H9 (cell line): ENCODE measurements around the gene FA2H. TPM values are rescaled to one million over a fixed set of nuclear protein-coding genes. Genes with fewer than 3 reads are reported as not detected.

Source experiments
- DNase-seq: peaks from one replicate; pipeline ENCODE4 v3.0.0-alpha.2; 2017
- H2AFZ ChIP-seq: one replicate; pipeline ENCODE4 v1.6.1; 2013; ENCODE audit warnings: mild to moderate bottlenecking, low read length, control low read depth, moderate library complexity
- H2AK5ac ChIP-seq: 2 replicates; pipeline ENCODE4 v1.6.1; 2013; ENCODE audit warnings: low read length, control low read depth, mixed read lengths; ENCODE audit not compliant: insufficient read length
- H2BK120ac ChIP-seq: one replicate; pipeline ENCODE4 v1.6.1; 2013; ENCODE audit warnings: low read depth, mild to moderate bottlenecking, low read length, control low read depth, inconsistent platforms; ENCODE audit not compliant: poor library complexity, severe bottlenecking
- H2BK12ac ChIP-seq: 2 replicates; pipeline ENCODE4 v1.6.1; 2013; ENCODE audit warnings: low read length, control low read depth, mixed read lengths, low read depth; ENCODE audit not compliant: insufficient read length
- H2BK15ac ChIP-seq: 2 replicates; pipeline ENCODE4 v1.6.1; 2013; ENCODE audit warnings: low read depth, low read length, control low read depth
- H2BK20ac ChIP-seq: one replicate; pipeline ENCODE4 v1.6.1; 2013; ENCODE audit warnings: low read depth, mild to moderate bottlenecking, low read length, control low read depth, inconsistent platforms; ENCODE audit not compliant: poor library complexity, severe bottlenecking
- H2BK5ac ChIP-seq: 2 replicates; pipeline ENCODE4 v1.6.1; 2013; ENCODE audit warnings: low read length, control low read depth, mixed read lengths; ENCODE audit not compliant: insufficient read length
- H3K14ac ChIP-seq: 2 replicates; pipeline ENCODE4 v1.6.1; 2013; ENCODE audit warnings: low read length, control low read depth; ENCODE audit not compliant: insufficient read depth
- H3K18ac ChIP-seq: 2 replicates; pipeline ENCODE4 v1.6.1; 2013; ENCODE audit warnings: low read depth, mild to moderate bottlenecking, mixed read lengths, low read length, control low read depth; ENCODE audit not compliant: insufficient read length
- H3K23ac ChIP-seq: 2 replicates; pipeline ENCODE4 v1.6.1; 2013; ENCODE audit warnings: low read length, control low read depth, mixed read lengths, low read depth; ENCODE audit not compliant: insufficient read length
- H3K23me2 ChIP-seq: 2 replicates; pipeline ENCODE4 v1.6.1; 2013; ENCODE audit warnings: low read depth, mild to moderate bottlenecking, mixed read lengths, low read length, control low read depth; ENCODE audit not compliant: insufficient read length, poor library complexity, severe bottlenecking
- H3K27ac ChIP-seq: 2 replicates; pipeline ENCODE4 v1.5.1; 2013; ENCODE audit warnings: low read length, control low read depth, mixed read lengths, low read depth; ENCODE audit not compliant: insufficient read length
- H3K27me3 ChIP-seq: 2 replicates; pipeline ENCODE4 v1.6.1; 2013; ENCODE audit warnings: low read length, control low read depth, inconsistent platforms; ENCODE audit not compliant: insufficient read depth
- H3K4ac ChIP-seq: 2 replicates; pipeline ENCODE4 v1.6.1; 2013; ENCODE audit warnings: low read depth, mild to moderate bottlenecking, control low read depth, inconsistent platforms, low read length, moderate library complexity
- H3K4me1 ChIP-seq: 2 replicates; pipeline ENCODE4 v1.6.1; 2013; ENCODE audit warnings: low read length, control low read depth, inconsistent platforms; ENCODE audit not compliant: insufficient read depth
- H3K4me2 ChIP-seq: 2 replicates; pipeline ENCODE4 v1.6.1; 2013; ENCODE audit warnings: low read length, control low read depth, mixed read lengths; ENCODE audit not compliant: insufficient read length, insufficient read depth
- H3K56ac ChIP-seq: 2 replicates; pipeline ENCODE4 v1.6.1; 2013; ENCODE audit warnings: low read depth, mild to moderate bottlenecking, mixed read lengths, low read length, control low read depth; ENCODE audit not compliant: insufficient read length
- H3K79me1 ChIP-seq: 2 replicates; pipeline ENCODE4 v1.6.1; 2013; ENCODE audit warnings: low read depth, mild to moderate bottlenecking, moderate library complexity, low read length, control low read depth, inconsistent platforms; ENCODE audit not compliant: insufficient read depth, poor library complexity, severe bottlenecking
- H3K79me2 ChIP-seq: 2 replicates; pipeline ENCODE4 v1.6.1; 2013; ENCODE audit warnings: low read length, control low read depth, inconsistent platforms; ENCODE audit not compliant: insufficient read depth
- H3K9ac ChIP-seq: 2 replicates; pipeline ENCODE4 v1.6.1; 2013; ENCODE audit warnings: low read length, control low read depth, mixed read lengths; ENCODE audit not compliant: insufficient read length; ENCODE audit errors: extremely low read depth
- H3K9me3 ChIP-seq: one replicate; pipeline ENCODE4 v1.6.1; 2013; ENCODE audit warnings: low read depth, low read length, inconsistent platforms; ENCODE audit not compliant: control insufficient read depth
- H3T11ph ChIP-seq: one replicate; pipeline ENCODE4 v1.6.1; 2013; ENCODE audit warnings: mild to moderate bottlenecking, low read length, control low read depth, inconsistent platforms
- H4K20me1 ChIP-seq: one replicate; pipeline ENCODE4 v1.6.1; 2013; ENCODE audit not compliant: control insufficient read depth, insufficient read length, insufficient read depth
- H4K5ac ChIP-seq: 2 replicates; pipeline ENCODE4 v1.6.1; 2013; ENCODE audit warnings: low read depth, mild to moderate bottlenecking, mixed read lengths, low read length, control low read depth; ENCODE audit not compliant: insufficient read length
- H4K8ac ChIP-seq: replicated peaks from 2 replicates; pipeline ENCODE4 v1.6.1; 2013; ENCODE audit warnings: low read length, control low read depth, mixed read lengths, low read depth; ENCODE audit not compliant: insufficient read length
- H4K91ac ChIP-seq: 2 replicates; pipeline ENCODE4 v1.6.1; 2013; ENCODE audit warnings: low read depth, mild to moderate bottlenecking, moderate library complexity, mixed read lengths, low read length, control low read depth; ENCODE audit not compliant: insufficient read length
- H3K27ac Mint-ChIP-seq, 3 experiments: 2 replicates in 2 of 3; 3 replicates in 1 of 3; pipeline ENCODE4 v1.8.0; 2020 to 2021; ENCODE audit warnings: mixed read lengths in 3 of 3, mild to moderate bottlenecking in 1 of 3, moderate library complexity in 1 of 3
- H3K27me3 Mint-ChIP-seq: 2 replicates; pipeline ENCODE4 v1.8.0; 2021; ENCODE audit warnings: low read depth, mild to moderate bottlenecking, moderate library complexity, mixed read lengths
- H3K36me3 Mint-ChIP-seq, 3 experiments: 2 replicates in 2 of 3; 3 replicates in 1 of 3; pipeline ENCODE4 v1.8.0; 2020 to 2021; ENCODE audit warnings: low read depth in 3 of 3, mixed read lengths in 3 of 3; ENCODE audit not compliant: insufficient read depth in 1 of 3
- H3K4me1 Mint-ChIP-seq, 2 experiments: 2 replicates each; pipeline ENCODE4 v1.8.0; 2020; ENCODE audit warnings: mixed read lengths in 2 of 2
- H3K4me3 Mint-ChIP-seq, 2 experiments: 2 replicates in 1 of 2; 3 replicates in 1 of 2; pipeline ENCODE4 v1.8.0; 2020 to 2021; ENCODE audit warnings: mild to moderate bottlenecking in 2 of 2, mixed read lengths in 2 of 2, moderate library complexity in 1 of 2
- H3K9me3 Mint-ChIP-seq, 2 experiments: 2 replicates in 1 of 2; 3 replicates in 1 of 2; pipeline ENCODE4 v1.8.0; 2020; ENCODE audit warnings: mild to moderate bottlenecking in 2 of 2, mixed read lengths in 2 of 2, moderate library complexity in 1 of 2
- CTCF ChIP-seq: fragments of 200-600 bp; sonication (generic); conservative IDR thresholded peaks from 3 replicates; pipeline ENCODE4 v1.8.0; 2021; ENCODE audit warnings: antibody characterized with exemption, mild to moderate bottlenecking
- WGBS: extraction: QIAGEN DNeasy Blood & Tissue Kit; methylation state at CpG from one replicate; pipeline ENCODE4 v1.1.7; 2013; ENCODE audit warnings: missing lambda C conversion rate, low lambda C conversion rate, mixed read lengths; ENCODE audit not compliant: insufficient read length; ENCODE audit errors: extremely low coverage; 5-methylcytosine and 5-hydroxymethylcytosine counted together
- total RNA-seq: library from RNA; stranded (reverse); gene quantifications from 2 replicates; pipeline ENCODE4 v1.2.1, GENCODE V29; 2021

FA2H gene
- total RNA-seq, 1 experiment from 2014 or later: 25.1 TPM

DNA sequence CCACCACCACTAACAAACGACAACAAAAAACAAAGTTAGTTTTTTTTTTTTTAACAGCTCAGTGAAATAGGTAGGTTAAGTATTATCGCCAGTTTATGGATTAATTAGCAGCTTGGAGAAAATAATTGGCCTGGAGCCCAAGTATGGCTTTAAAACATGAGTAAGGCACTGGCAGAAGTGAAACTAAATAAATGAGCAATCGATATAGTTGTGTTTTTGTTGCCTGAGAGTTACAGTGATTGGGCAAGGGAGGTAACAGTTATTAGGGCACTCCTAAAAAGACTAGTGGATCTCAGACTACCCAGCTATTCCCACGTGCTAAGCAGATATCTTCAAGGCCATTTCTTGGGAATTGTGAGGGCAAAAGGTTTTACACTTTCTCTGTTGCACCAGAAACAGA is 76.4 kb downstream of the FA2H start:
- H3K4ac ChIP-seq: no peak overlapping the region
- H4K20me1 ChIP-seq: no peaks in the 10 kb centered on the region
- no peak overlapping the region for H3K4me3 Mint-ChIP-seq
- peaks cover 13% of the 10 kb centered on the region for H3K27me3 Mint-ChIP-seq
- H3K79me2 ChIP-seq: no peaks in the 10 kb centered on the region
- peaks cover 13% of the 10 kb centered on the region in 2 experiments for H3K4me1 Mint-ChIP-seq
- no peaks in the 10 kb centered on the region for H3K27me3 ChIP-seq
- no peak overlapping the region for H3T11ph ChIP-seq
- H2BK120ac ChIP-seq: no peak overlapping the region
- no peaks in the 10 kb centered on the region for H3K79me1 ChIP-seq
- H3K27ac ChIP-seq: no peak overlapping the region
- H4K8ac ChIP-seq: no peak overlapping the region
- H3K9me3 Mint-ChIP-seq: no peaks in the 10 kb centered on the region
- H2BK12ac ChIP-seq: no peak overlapping the region
- WGBS: no CpG with 5 or more reads among the region's 4 CpGs
- no peak overlapping the region for H2BK5ac ChIP-seq
- H2AK5ac ChIP-seq: no peak overlapping the region
- H3K27ac Mint-ChIP-seq: no peak overlapping the region
- no peak for TF ChIP-seq CTCF
- H3K14ac ChIP-seq: no peak overlapping the region
- no peaks in the 10 kb centered on the region for H3K4me1 ChIP-seq
- H3K23ac ChIP-seq: no peak overlapping the region
- no peak overlapping the region for H2BK15ac ChIP-seq
- no peak overlapping the region for H4K91ac ChIP-seq
- H2AFZ ChIP-seq: no peak overlapping the region
- no peak overlapping the region for H3K4me2 ChIP-seq
- H3K18ac ChIP-seq: no peak overlapping the region
- H4K5ac ChIP-seq: no peak overlapping the region
- no peaks in the 10 kb centered on the region for H3K9me3 ChIP-seq
- no peak overlapping the region for H2BK20ac ChIP-seq
- H3K56ac ChIP-seq: no peak overlapping the region
- no peak for DNase-seq
- H3K9ac ChIP-seq: no peak overlapping the region
- no peaks in the 10 kb centered on the region for H3K23me2 ChIP-seq
- peaks cover 0 to 1% (median 0%) of the 10 kb centered on the region in 3 experiments; a peak in 1 of 7 replicates for H3K36me3 Mint-ChIP-seq
